K562 (cell line): Measurements from ENCODE around the gene UNC79. TPM values are rescaled to one million over a fixed set of nuclear protein-coding genes. Genes with fewer than 3 reads are reported as not detected.

Experiments used
- ATAC-seq: fragments of 200-7000 bp; cut with Tn5 transposase; 3 replicates; pipeline ENCODE4 v1.9.1; 2020; ENCODE audit warnings: moderate library complexity
- BruUV-seq: library from RNA; stranded (reverse); fragments of 400-500 nt; replicated peaks from 2 replicates; lab custom pipeline; 2021; lab: Mats Ljungman, UMichigan
- CTCF ChIA-PET: fragments of 300-600 bp; formaldehyde crosslinking; extraction: SDS; loops from one replicate; lab custom pipeline; 2021; ENCODE audit warnings: low intra/inter-chr PET ratio; lab: Yijun Ruan, JAX
- POLR2A ChIA-PET: fragments of 300-600, 350-650 bp; sonication (Branson Sonifier 250); formaldehyde crosslinking; extraction: SDS; loops from one replicate; lab custom pipeline; 2021; ENCODE audit warnings: antibody characterized with exemption, inconsistent platforms; lab: Yijun Ruan, JAX
- DNase-seq, 4 experiments: peaks; one replicate each; pipeline versions ENCODE4 v3.0.0 to v3.0.0-alpha.2; 2011 to 2018; ENCODE audit warnings: low spot score in 3 of 4, mixed read lengths in 3 of 4; ENCODE audit errors: extremely low read depth in 1 of 4
- FAIRE-seq: peaks from 2 replicates; lab custom pipeline; 2011; peaks lifted over from hg19 to GRCh38; lab: Jason Lieb, UNC
- H2AFZ ChIP-seq: 2 replicates; pipeline ENCODE4 v1.6.0; 2011; ENCODE audit warnings: low read depth, low read length, control low read depth, inconsistent platforms
- H3K27ac ChIP-seq: fragments of 200-600 bp; 3 replicates; pipeline ENCODE4 v1.8.0; 2011; ENCODE audit warnings: low read depth, mild to moderate bottlenecking, control low read depth, inconsistent platforms, low read length, moderate library complexity, mixed read lengths; ENCODE audit errors: extremely low read depth
- H3K27me3 ChIP-seq, 2 experiments: fragments of 300-600 bp in 1 of 2; 2 replicates in 1 of 2; 3 replicates in 1 of 2; pipeline versions ENCODE4 v1.6.0 to v1.8.0; 2011; ENCODE audit warnings: inconsistent platforms in 2 of 2, low read length in 2 of 2, mild to moderate bottlenecking in 1 of 2, mixed read lengths in 1 of 2, moderate library complexity in 1 of 2; ENCODE audit not compliant: control insufficient read depth in 2 of 2, insufficient read depth in 2 of 2
- H3K36me3 ChIP-seq: fragments of 300-600 bp; 3 replicates; pipeline ENCODE4 v1.8.0; 2011; ENCODE audit warnings: mild to moderate bottlenecking, low read length, inconsistent platforms; ENCODE audit not compliant: control insufficient read depth, insufficient read depth
- H3K4me1 ChIP-seq, 2 experiments: fragments of 200-600 bp in 1 of 2; replicated peaks in 1 of 2; 2 replicates in 1 of 2; 3 replicates in 1 of 2; pipeline versions ENCODE4 v1.5.1 to v1.8.0; 2011; ENCODE audit warnings: inconsistent platforms in 2 of 2, low read length in 2 of 2, mild to moderate bottlenecking in 1 of 2, mixed read lengths in 1 of 2, moderate library complexity in 1 of 2; ENCODE audit not compliant: control insufficient read depth in 2 of 2, insufficient read depth in 2 of 2
- H3K4me2 ChIP-seq: 2 replicates; pipeline ENCODE4 v1.6.1; 2011; ENCODE audit warnings: low read length, control low read depth, inconsistent platforms, mixed read lengths; ENCODE audit not compliant: insufficient read depth
- H3K4me3 ChIP-seq: fragments of 200-600 bp; sonication (generic), shearing (Covaris generic); 2 replicates; pipeline ENCODE4 v1.5.1; 2016; ENCODE audit warnings: control low read depth, inconsistent platforms
- H3K79me2 ChIP-seq: fragments of 200-600 bp; 3 replicates; pipeline ENCODE4 v1.8.0; 2011; ENCODE audit warnings: low read length, inconsistent platforms; ENCODE audit not compliant: control insufficient read depth, insufficient read depth
- H3K9ac ChIP-seq, 2 experiments: 2 replicates each; pipeline versions ENCODE4 v1.6.0 to v1.6.1; 2011; ENCODE audit warnings: low read depth in 2 of 2, low read length in 2 of 2, control low read depth in 1 of 2, inconsistent platforms in 1 of 2, mild to moderate bottlenecking in 1 of 2, mixed read lengths in 1 of 2; ENCODE audit not compliant: insufficient read depth in 1 of 2
- H3K9me1 ChIP-seq: one replicate; pipeline ENCODE4 v1.6.0; 2011; ENCODE audit warnings: inconsistent platforms, mild to moderate bottlenecking, low read length, moderate library complexity; ENCODE audit not compliant: control insufficient read depth, insufficient read depth
- H3K9me3 ChIP-seq: replicated peaks from 2 replicates; pipeline ENCODE4 v1.5.1; 2011; ENCODE audit warnings: low read depth, low read length, inconsistent platforms; ENCODE audit not compliant: control insufficient read depth, insufficient read depth
- H4K20me1 ChIP-seq: replicated peaks from 2 replicates; pipeline ENCODE4 v1.6.1; 2011; ENCODE audit warnings: low read length, inconsistent platforms, mixed read lengths; ENCODE audit not compliant: control insufficient read depth, insufficient read depth
- KAT2B ChIP-seq: IDR thresholded peaks from one replicate; pipeline ENCODE4 v1.6.1; 2012; ENCODE audit warnings: low read depth, mild to moderate bottlenecking, control low read depth, inconsistent platforms, low read length, moderate library complexity
- POLR2B ChIP-seq: fragments of 450-650 bp; IDR thresholded peaks from 2 replicates; pipeline ENCODE4 v1.6.1; 2018; ENCODE audit warnings: low read depth; ENCODE audit not compliant: partially characterized antibody
- SFPQ ChIP-seq: fragments of 200-400 bp; formaldehyde crosslinking; IDR thresholded peaks from 2 replicates; pipeline ENCODE4 v1.6.1; 2017; ENCODE audit warnings: mild to moderate bottlenecking, low read depth, low read length, moderate library complexity
- SREBF2 ChIP-seq: sonication (generic); formaldehyde crosslinking; IDR thresholded peaks from 2 replicates; pipeline ENCODE4 v1.4.0; 2020; ENCODE audit warnings: mild to moderate bottlenecking, missing genetic modification reagents
- WGBS: fragments of 100-300 bp; shearing (Covaris generic); methylation state at CpG from one replicate; pipeline ENCODE4 v1.1.6; 2016; ENCODE audit warnings: low coverage, mixed read lengths; ENCODE audit not compliant: insufficient coverage; ENCODE audit errors: missing lambda C conversion rate; 5-methylcytosine and 5-hydroxymethylcytosine counted together
- in situ Hi-C: fragments of 300-500 bp; cut with MboI; formaldehyde crosslinking; loops from 4 replicates; pipeline ENCODE4 v1.15.0; 2018; ENCODE audit warnings: inconsistent platforms, mixed read lengths
- intact Hi-C: fragments of 100-400 bp; cut with micrococcal nuclease; formaldehyde crosslinking; loops from 2 replicates; pipeline ENCODE4 v1.14.2; 2022
- polyA plus RNA-seq, 8 experiments: library from polyadenylated mRNA; depleted of rRNA in 4 of 8; stranded (reverse) in 5 of 8; unstranded in 3 of 8; fragments of >200 nt; fragmentation: Nextera tagmentation in 2 of 8; fragmentation: Illumina TruSeq in 1 of 8; extraction: Ambion mirVana in 2 of 8; extraction: Trizol in 1 of 8; gene quantifications; 2 replicates each; pipeline versions ENCODE4 v1.2.1 to v1.2.3, GENCODE V29; 2011 to 2014; ENCODE audit warnings: inconsistent platforms in 1 of 8, missing spikeins in 1 of 8
- total RNA-seq, 7 experiments: library from RNA; depleted of rRNA in 6 of 7; stranded (reverse); fragments of >200 nt in 6 of 7; fragmentation: Illumina TruSeq in 2 of 7; extraction: Trizol in 2 of 7; gene quantifications; 2 replicates each; pipeline versions ENCODE4 v1.2.1 to v1.2.3, GENCODE V29; 2011 to 2021; ENCODE audit warnings: low replicate concordance in 1 of 7

Gene UNC79
- total and polyA plus RNA-seq, 9 of the 15 experiments (the other 6 are each of a cell fraction or from before 2014, with no cell fraction given), result under 0.01 to 0.04 (median 0.01) TPM; not detected in 6

- TF ChIP-seq SFPQ (no peak), KAT2B (no peak)
Measured at GRCh38 chr14:93643127-93643526, 212.4 kb downstream of the UNC79 start (continued).

- Histone ChIP-seq H2AFZ (no peak overlapping the region), H3K9ac (no peak overlapping the region), H3K4me2 (no peak overlapping the region), H3K27ac (no peak overlapping the region), H3K9me3 (no peaks in the 10 kb centered on the region), H4K20me1 (no peaks in the 10 kb centered on the region), H3K79me2 (no peaks in the 10 kb centered on the region), H3K4me3 (no peak overlapping the region), H3K36me3 (no peaks in the 10 kb centered on the region), H3K9me1 (no peaks in the 10 kb centered on the region), H3K27me3 (no peaks in the 10 kb centered on the region)
- ChIA-PET CTCF (no interaction called here), POLR2A (no interaction called here)
- FAIRE-seq, result no peak
- no TSS peak for BruUV-seq
- no peak for DNase-seq
- WGBS, result 0% methylated on average over 5 of the region's 5 CpGs
- no peak for ATAC-seq
- TF ChIP-seq POLR2B, result no peak
- no peak for TF ChIP-seq SREBF2
- TF ChIP-seq, all 486 proteins: peak for 0
- in situ Hi-C loops (no loop called here), intact Hi-C loops (no loop called here)
- H3K4me1 ChIP-seq, result no peaks in the 10 kb centered on the region
Measured at GRCh38 chr14:93643676-93644075, 212.9 kb downstream of the UNC79 start.
